IPS-18a (cell line): ENCODE data around the gene NRXN3.

Source experiments
- H3K27ac ChIP-seq: one replicate; pipeline ENCODE4 v1.5.1; 2013; ENCODE audit warnings: low read length
- H3K27me3 ChIP-seq: one replicate; pipeline ENCODE4 v1.6.1; 2013; ENCODE audit warnings: mild to moderate bottlenecking, low read length; ENCODE audit not compliant: control insufficient read depth, insufficient read depth
- H3K36me3 ChIP-seq: one replicate; pipeline ENCODE4 v1.6.1; 2013; ENCODE audit warnings: low read depth, low read length; ENCODE audit not compliant: control insufficient read depth
- H3K4me1 ChIP-seq: one replicate; pipeline ENCODE4 v1.6.1; 2013; ENCODE audit warnings: low read depth, low read length; ENCODE audit not compliant: control insufficient read depth
- H3K4me3 ChIP-seq: one replicate; pipeline ENCODE4 v1.5.1; 2013; ENCODE audit warnings: low read length
- H3K9ac ChIP-seq: one replicate; pipeline ENCODE4 v1.6.1; 2013; ENCODE audit warnings: mild to moderate bottlenecking, low read length, moderate library complexity
- H3K9me3 ChIP-seq: one replicate; pipeline ENCODE4 v1.6.1; 2013; ENCODE audit warnings: low read depth, low read length; ENCODE audit not compliant: control insufficient read depth

NRXN3 gene

GRCh38 chr14:79299162-79299561 is 1129.0 kb downstream of the NRXN3 start:
- H3K36me3 ChIP-seq = no peaks in the 10 kb centered on the region
- H3K27ac ChIP-seq = no peak overlapping the region
- no peak overlapping the region for H3K9ac ChIP-seq
- H3K4me3 ChIP-seq = no peak overlapping the region
- peaks cover 2% of the 10 kb centered on the region for H3K4me1 ChIP-seq
- no peaks in the 10 kb centered on the region for H3K27me3 ChIP-seq
- H3K9me3 ChIP-seq = no peaks in the 10 kb centered on the region

GRCh38 chr14:79304279-79304678 is 1134.1 kb downstream of the NRXN3 start:
- H3K9ac ChIP-seq = no peak overlapping the region
- H3K27me3 ChIP-seq = no peaks in the 10 kb centered on the region
- H3K9me3 ChIP-seq = no peaks in the 10 kb centered on the region
- H3K27ac ChIP-seq = no peak overlapping the region
- no peak overlapping the region for H3K4me3 ChIP-seq
- no peaks in the 10 kb centered on the region for H3K36me3 ChIP-seq
- peaks cover 2% of the 10 kb centered on the region for H3K4me1 ChIP-seq

GRCh38 chr14:79306546-79306945 is 1136.4 kb downstream of the NRXN3 start:
- no peak overlapping the region for H3K9ac ChIP-seq
- H3K9me3 ChIP-seq = no peaks in the 10 kb centered on the region
- no peaks in the 10 kb centered on the region for H3K4me1 ChIP-seq
- no peak overlapping the region for H3K27ac ChIP-seq
- no peaks in the 10 kb centered on the region for H3K27me3 ChIP-seq
- no peaks in the 10 kb centered on the region for H3K36me3 ChIP-seq
- H3K4me3 ChIP-seq = no peak overlapping the region

- Histone ChIP-seq H3K9me3 (no peaks in the 10 kb centered on the region), H3K4me1 (peaks cover 10% of the 10 kb centered on the region), H3K9ac (no peak overlapping the region), H3K4me3 (no peak overlapping the region), H3K27me3 (no peaks in the 10 kb centered on the region), H3K36me3 (no peaks in the 10 kb centered on the region), H3K27ac (no peak overlapping the region)
These were observed 1148.2 kb downstream of the NRXN3 start for GRCh38 chr14:79318371-79318770.

- H3K36me3 ChIP-seq = no peaks in the 10 kb centered on the region
- no peak overlapping the region for H3K9ac ChIP-seq
- peaks cover 3% of the 10 kb centered on the region for H3K4me1 ChIP-seq
- no peak overlapping the region for H3K27ac ChIP-seq
- no peaks in the 10 kb centered on the region for H3K27me3 ChIP-seq
- H3K4me3 ChIP-seq = no peak overlapping the region
- no peaks in the 10 kb centered on the region for H3K9me3 ChIP-seq
These were observed 1150.4 kb downstream of the NRXN3 start for GRCh38 chr14:79320561-79320960.

GRCh38 chr14:79321070-79321469 is 1150.9 kb downstream of the NRXN3 start:
- Histone ChIP-seq H3K27me3 (no peaks in the 10 kb centered on the region), H3K4me1 (peaks cover 3% of the 10 kb centered on the region), H3K4me3 (no peak overlapping the region), H3K9ac (no peak overlapping the region), H3K9me3 (no peaks in the 10 kb centered on the region), H3K27ac (no peak overlapping the region), H3K36me3 (no peaks in the 10 kb centered on the region)

GRCh38 chr14:79325071-79325470 is 1154.9 kb downstream of the NRXN3 start:
- H3K4me3 ChIP-seq = no peak overlapping the region
- no peak overlapping the region for H3K9ac ChIP-seq
- no peaks in the 10 kb centered on the region for H3K9me3 ChIP-seq
- no peak overlapping the region for H3K27ac ChIP-seq
- no peaks in the 10 kb centered on the region for H3K36me3 ChIP-seq
- no peaks in the 10 kb centered on the region for H3K4me1 ChIP-seq
- no peaks in the 10 kb centered on the region for H3K27me3 ChIP-seq

- H3K4me3 ChIP-seq = no peak overlapping the region
- no peaks in the 10 kb centered on the region for H3K27me3 ChIP-seq
- H3K27ac ChIP-seq = no peak overlapping the region
- H3K36me3 ChIP-seq = no peaks in the 10 kb centered on the region
- no peaks in the 10 kb centered on the region for H3K4me1 ChIP-seq
- H3K9me3 ChIP-seq = no peaks in the 10 kb centered on the region
- no peak overlapping the region for H3K9ac ChIP-seq
These were observed 1155.4 kb downstream of the NRXN3 start for GRCh38 chr14:79325557-79325956.

GRCh38 chr14:79328863-79329262 is 1158.7 kb downstream of the NRXN3 start:
- Histone ChIP-seq H3K4me3 (no peak overlapping the region), H3K36me3 (no peaks in the 10 kb centered on the region), H3K4me1 (peaks cover 25% of the 10 kb centered on the region), H3K27ac (no peak overlapping the region), H3K9me3 (no peaks in the 10 kb centered on the region), H3K9ac (no peak overlapping the region), H3K27me3 (peaks cover 8% of the 10 kb centered on the region)

GRCh38 chr14:79331830-79332229 is 1161.7 kb downstream of the NRXN3 start:
- Histone ChIP-seq H3K27ac (no peak overlapping the region), H3K4me1 (peaks cover 30% of the 10 kb centered on the region), H3K4me3 (no peak overlapping the region), H3K9me3 (no peaks in the 10 kb centered on the region), H3K36me3 (no peaks in the 10 kb centered on the region), H3K9ac (no peak overlapping the region), H3K27me3 (peaks cover 8% of the 10 kb centered on the region)

- no peaks in the 10 kb centered on the region for H3K9me3 ChIP-seq
- H3K36me3 ChIP-seq = no peaks in the 10 kb centered on the region
- H3K4me3 ChIP-seq = peak overlapping the region; percentile 38
- peaks cover 8% of the 10 kb centered on the region for H3K27me3 ChIP-seq
- H3K27ac ChIP-seq = no peak overlapping the region
- no peak overlapping the region for H3K9ac ChIP-seq
- peaks cover 30% of the 10 kb centered on the region for H3K4me1 ChIP-seq
These were observed 1162.5 kb downstream of the NRXN3 start for GRCh38 chr14:79332504-79333197.

- Histone ChIP-seq H3K4me1 (peaks cover 30% of the 10 kb centered on the region), H3K27ac (no peak overlapping the region), H3K27me3 (peaks cover 8% of the 10 kb centered on the region), H3K36me3 (no peaks in the 10 kb centered on the region), H3K4me3 (peak overlapping the region; percentile 38), H3K9ac (no peak overlapping the region), H3K9me3 (no peaks in the 10 kb centered on the region)
These were observed 1163.0 kb downstream of the NRXN3 start for GRCh38 chr14:79333198-79333546.
